ENCODE data around the gene NRF1. TPM values are rescaled to one million over a fixed set of nuclear protein-coding genes. Genes with fewer than 3 reads are reported as not detected.

The NRF1 gene
- total RNA-seq, 1 donor from 2014 or later: 22.6 TPM

DNA sequence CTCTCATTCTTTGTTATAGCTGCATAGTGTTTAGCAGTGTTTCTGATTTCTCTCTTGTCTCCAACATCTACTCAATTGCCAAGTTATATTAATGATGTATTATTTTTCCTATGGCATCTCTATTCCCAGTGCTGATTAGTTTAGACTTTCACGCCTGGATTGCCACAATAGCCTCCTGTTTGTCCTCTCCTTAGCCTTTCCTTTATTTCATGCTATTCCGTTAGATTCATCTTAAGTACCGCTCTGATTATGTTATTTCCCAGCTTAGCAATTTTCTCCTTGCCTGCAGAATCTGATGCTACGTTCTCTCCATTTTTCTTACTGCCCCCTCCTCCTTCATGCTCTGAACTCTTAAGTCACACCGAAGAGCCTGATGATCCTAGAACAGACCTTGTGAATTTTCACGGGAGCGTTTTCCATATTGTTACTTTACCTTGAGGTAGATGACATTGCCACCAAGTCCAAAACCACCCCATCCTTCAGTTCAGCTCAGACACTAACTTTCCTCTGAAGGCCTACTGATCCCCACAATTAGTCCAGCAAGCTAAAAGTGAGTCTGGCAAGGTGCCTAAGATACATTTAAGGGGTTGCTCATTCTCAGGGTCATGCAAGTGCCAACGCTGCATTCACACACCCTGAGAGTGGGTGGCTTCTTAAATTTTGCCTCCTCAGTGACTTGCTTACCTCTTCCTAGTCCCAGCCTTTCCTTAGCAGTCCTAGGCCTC is 6.6 kb upstream of the NRF1 start:
- H3K4me3 ChIP-seq: no peak overlapping the region
- intact Hi-C loops (cut with DNase I): no loop called here
- peaks cover 3% of the 10 kb centered on the region for H3K4me1 ChIP-seq
- H3K9me3 ChIP-seq: no peaks in the 10 kb centered on the region
- H3K27me3 ChIP-seq: no peaks in the 10 kb centered on the region
- H3K36me3 ChIP-seq: no peaks in the 10 kb centered on the region
- TF ChIP-seq POLR2A (IDR thresholded peaks at IDR 0.05) (no peak), POLR2AphosphoS5 (IDR thresholded peaks at IDR 0.05; ENCODE audit: insufficient read depth in 1 of 2, low read depth in 1 of 2) (no peak)
- TF ChIP-seq, protein P1, sequence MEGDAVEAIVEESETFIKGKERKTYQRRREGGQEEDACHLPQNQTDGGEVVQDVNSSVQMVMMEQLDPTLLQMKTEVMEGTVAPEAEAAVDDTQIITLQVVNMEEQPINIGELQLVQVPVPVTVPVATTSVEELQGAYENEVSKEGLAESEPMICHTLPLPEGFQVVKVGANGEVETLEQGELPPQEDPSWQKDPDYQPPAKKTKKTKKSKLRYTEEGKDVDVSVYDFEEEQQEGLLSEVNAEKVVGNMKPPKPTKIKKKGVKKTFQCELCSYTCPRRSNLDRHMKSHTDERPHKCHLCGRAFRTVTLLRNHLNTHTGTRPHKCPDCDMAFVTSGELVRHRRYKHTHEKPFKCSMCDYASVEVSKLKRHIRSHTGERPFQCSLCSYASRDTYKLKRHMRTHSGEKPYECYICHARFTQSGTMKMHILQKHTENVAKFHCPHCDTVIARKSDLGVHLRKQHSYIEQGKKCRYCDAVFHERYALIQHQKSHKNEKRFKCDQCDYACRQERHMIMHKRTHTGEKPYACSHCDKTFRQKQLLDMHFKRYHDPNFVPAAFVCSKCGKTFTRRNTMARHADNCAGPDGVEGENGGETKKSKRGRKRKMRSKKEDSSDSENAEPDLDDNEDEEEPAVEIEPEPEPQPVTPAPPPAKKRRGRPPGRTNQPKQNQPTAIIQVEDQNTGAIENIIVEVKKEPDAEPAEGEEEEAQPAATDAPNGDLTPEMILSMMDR (IDR thresholded peaks at IDR 0.05): no peak
- H3K27ac ChIP-seq: no peak overlapping the region
- no peak for DNase-seq (ENCODE audit: extremely low spot score in 2 of 2)

DNA sequence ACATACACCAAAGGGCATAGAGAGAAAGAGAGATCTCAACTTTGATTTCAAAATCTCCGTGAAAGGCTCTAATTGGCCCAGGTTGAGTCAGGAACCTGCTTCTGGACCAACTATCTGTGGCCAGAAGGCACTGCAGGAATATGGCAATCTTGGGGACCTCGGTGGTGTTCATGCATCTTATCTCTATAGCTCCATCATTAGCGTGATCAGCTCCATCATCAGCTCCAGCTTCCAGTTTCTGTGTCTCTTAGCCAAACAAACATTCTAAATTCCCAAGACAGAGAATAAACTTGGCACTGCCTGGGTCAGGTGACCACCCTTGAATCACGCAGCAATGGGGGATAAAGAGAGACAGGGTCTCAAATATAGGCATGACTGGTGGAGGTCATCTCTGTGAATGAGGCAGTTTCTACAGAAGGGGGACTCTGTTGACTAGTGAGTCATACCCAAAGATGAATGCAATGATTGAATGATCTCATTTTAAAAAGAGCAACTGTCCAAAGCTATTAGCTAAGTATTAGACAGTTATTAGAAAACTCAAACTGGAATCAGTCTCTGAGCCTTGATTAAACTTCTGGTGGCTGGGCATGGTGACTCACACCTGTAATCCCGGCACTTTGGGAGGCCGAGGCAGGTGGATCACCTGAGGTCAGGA is 5.4 kb upstream of the NRF1 start:
- TF ChIP-seq, protein P1 (IDR thresholded peaks at IDR 0.05): no peak
- no peak for TF ChIP-seq POLR2A (IDR thresholded peaks at IDR 0.05)
- TF ChIP-seq POLR2AphosphoS5 (IDR thresholded peaks at IDR 0.05; ENCODE audit: insufficient read depth in 1 of 2, low read depth in 1 of 2): no peak
- Histone ChIP-seq H3K27me3 (no peaks in the 10 kb centered on the region), H3K27ac (no peak overlapping the region), H3K36me3 (no peaks in the 10 kb centered on the region), H3K9me3 (no peaks in the 10 kb centered on the region), H3K4me1 (peaks cover 14% of the 10 kb centered on the region), H3K4me3 (no peak overlapping the region)
- intact Hi-C loops (cut with DNase I): no loop called here
- no peak for DNase-seq (ENCODE audit: extremely low spot score in 2 of 2)

DNA sequence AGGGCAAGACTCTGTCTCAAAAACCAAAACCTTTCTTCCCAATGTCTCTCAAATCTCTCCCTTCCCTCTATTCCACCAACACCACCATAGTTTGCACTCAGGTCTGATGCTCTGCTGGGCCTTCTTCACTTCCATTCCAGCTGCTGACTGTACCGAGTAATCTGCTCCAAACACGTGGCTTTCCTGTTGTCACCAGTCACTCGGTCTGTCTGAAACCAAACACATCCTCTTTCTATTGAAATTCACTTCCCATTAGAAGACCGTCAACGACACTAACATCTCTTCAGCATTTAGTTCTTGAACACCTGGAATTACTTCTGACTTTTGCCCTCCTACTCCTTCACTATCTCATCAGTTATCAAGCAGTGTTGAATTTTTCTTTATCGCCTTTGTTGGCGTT is 4.7 kb upstream of the NRF1 start:
- Histone ChIP-seq H3K27me3 (no peaks in the 10 kb centered on the region), H3K27ac (no peak overlapping the region), H3K4me3 (no peak overlapping the region), H3K4me1 (peaks cover 14% of the 10 kb centered on the region), H3K36me3 (no peaks in the 10 kb centered on the region), H3K9me3 (no peaks in the 10 kb centered on the region)
- TF ChIP-seq, protein P1 (IDR thresholded peaks at IDR 0.05): no peak
- no peak for TF ChIP-seq POLR2AphosphoS5 (IDR thresholded peaks at IDR 0.05; ENCODE audit: insufficient read depth in 1 of 2, low read depth in 1 of 2)
- intact Hi-C loops (cut with DNase I): no loop called here
- DNase-seq (ENCODE audit: extremely low spot score in 2 of 2): no peak

DNA sequence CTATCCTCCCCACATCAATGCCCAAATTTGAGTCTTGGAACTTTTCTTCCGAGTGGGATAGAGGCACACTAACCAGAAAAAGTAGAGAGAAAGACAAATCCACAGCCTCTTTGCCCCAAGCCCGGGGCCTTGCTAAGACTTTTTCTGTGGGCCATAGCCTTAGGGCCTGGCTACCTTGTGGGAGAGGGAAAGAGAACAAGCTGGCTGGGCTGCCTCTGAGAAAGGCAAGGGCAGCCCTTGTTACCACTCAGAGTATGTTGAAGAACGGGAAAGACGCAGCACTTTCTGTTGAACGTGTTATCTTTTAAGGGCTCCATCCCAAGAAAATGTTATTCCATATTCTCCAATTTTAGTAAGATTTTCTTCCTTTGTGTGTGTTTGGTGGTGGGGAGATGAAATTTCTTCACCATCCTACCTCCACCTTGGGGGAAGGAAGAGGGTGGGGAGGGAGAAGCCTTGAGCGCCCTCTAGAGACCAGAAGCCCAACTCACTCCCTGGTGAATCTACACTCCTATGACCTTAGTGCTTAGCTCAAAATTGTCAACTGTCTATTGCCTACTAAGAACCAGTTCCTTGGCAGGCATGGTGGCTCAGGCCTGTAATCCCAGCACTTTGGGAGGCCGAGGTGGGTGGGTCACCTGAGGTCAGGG is 3.9 kb upstream of the NRF1 start:
- Histone ChIP-seq H3K36me3 (no peaks in the 10 kb centered on the region), H3K4me3 (no peak overlapping the region), H3K9me3 (no peaks in the 10 kb centered on the region), H3K27me3 (no peaks in the 10 kb centered on the region), H3K27ac (no peak overlapping the region), H3K4me1 (peaks cover 14% of the 10 kb centered on the region)
- intact Hi-C loops (cut with DNase I): no loop called here
- TF ChIP-seq, protein P1 (IDR thresholded peaks at IDR 0.05): no peak
- TF ChIP-seq POLR2A (IDR thresholded peaks at IDR 0.05) (no peak), POLR2AphosphoS5 (IDR thresholded peaks at IDR 0.05; ENCODE audit: insufficient read depth in 1 of 2, low read depth in 1 of 2) (no peak)
- DNase-seq (ENCODE audit: extremely low spot score in 2 of 2): no peak

Data from vagina (tissue), 2 donors.